Measurements from ENCODE around the gene EFCAB6. TPM values are rescaled to one million over a fixed set of nuclear protein-coding genes. Genes with fewer than 3 reads are reported as not detected.
A peak's percentile ranks its signal among the peaks of the same experiment; 100 is the strongest.

The EFCAB6 gene
- total RNA-seq, 1 donor from 2014 or later: 7.0 TPM

GRCh38 chr22:43512279-43512678, 299.8 kb downstream of the EFCAB6 start:
- no peak for DNase-seq (ENCODE audit: low spot score, unreplicated experiment)
- TF ChIP-seq CTCF (IDR thresholded peaks at IDR 0.05; ENCODE audit: unreplicated experiment): no peak
- no peaks in the 10 kb centered on the region for H3K4me1 Mint-ChIP-seq (ENCODE audit: low read depth)
- no peaks in the 10 kb centered on the region for H3K36me3 Mint-ChIP-seq (ENCODE audit: insufficient read depth)
- H3K27ac Mint-ChIP-seq: peak overlapping the region; percentile 10
- H3K4me3 Mint-ChIP-seq (ENCODE audit: low read depth): no peak overlapping the region
- peaks cover 3% of the 10 kb centered on the region for H3K27me3 Mint-ChIP-seq
- no peaks in the 10 kb centered on the region for H3K9me3 Mint-ChIP-seq (ENCODE audit: low read depth)

- DNase-seq (ENCODE audit: low spot score, unreplicated experiment): no peak
- no peak for TF ChIP-seq CTCF (IDR thresholded peaks at IDR 0.05; ENCODE audit: unreplicated experiment)
- no peak overlapping the region for H3K4me3 Mint-ChIP-seq (ENCODE audit: low read depth)
- peaks cover 2% of the 10 kb centered on the region for H3K27me3 Mint-ChIP-seq
- H3K4me1 Mint-ChIP-seq (ENCODE audit: low read depth): no peaks in the 10 kb centered on the region
- no peak overlapping the region for H3K27ac Mint-ChIP-seq
- H3K9me3 Mint-ChIP-seq (ENCODE audit: low read depth): no peaks in the 10 kb centered on the region
- H3K36me3 Mint-ChIP-seq (ENCODE audit: insufficient read depth): no peaks in the 10 kb centered on the region
These were observed 300.7 kb downstream of the EFCAB6 start for GRCh38 chr22:43511276-43511910.

- no peak overlapping the region for H3K27ac Mint-ChIP-seq
- H3K4me3 Mint-ChIP-seq (ENCODE audit: low read depth): no peak overlapping the region
- no peak for TF ChIP-seq CTCF (IDR thresholded peaks at IDR 0.05; ENCODE audit: unreplicated experiment)
- no peaks in the 10 kb centered on the region for H3K9me3 Mint-ChIP-seq (ENCODE audit: low read depth)
- no peak for DNase-seq (ENCODE audit: low spot score, unreplicated experiment)
- H3K36me3 Mint-ChIP-seq (ENCODE audit: insufficient read depth): no peaks in the 10 kb centered on the region
- H3K4me1 Mint-ChIP-seq (ENCODE audit: low read depth): no peaks in the 10 kb centered on the region
- no peaks in the 10 kb centered on the region for H3K27me3 Mint-ChIP-seq
These were observed 301.6 kb downstream of the EFCAB6 start for GRCh38 chr22:43510281-43511070.

GRCh38 chr22:43509337-43509736, 302.8 kb downstream of the EFCAB6 start:
- Mint-ChIP-seq H3K4me1 (ENCODE audit: low read depth) (no peaks in the 10 kb centered on the region), H3K9me3 (ENCODE audit: low read depth) (no peaks in the 10 kb centered on the region), H3K36me3 (ENCODE audit: insufficient read depth) (no peaks in the 10 kb centered on the region), H3K27me3 (no peaks in the 10 kb centered on the region), H3K27ac (no peak overlapping the region), H3K4me3 (ENCODE audit: low read depth) (no peak overlapping the region)
- no peak for TF ChIP-seq CTCF (IDR thresholded peaks at IDR 0.05; ENCODE audit: unreplicated experiment)
- no peak for DNase-seq (ENCODE audit: low spot score, unreplicated experiment)

GRCh38 chr22:43508489-43508888, 303.6 kb downstream of the EFCAB6 start:
- H3K4me1 Mint-ChIP-seq (ENCODE audit: low read depth): no peaks in the 10 kb centered on the region
- TF ChIP-seq CTCF (IDR thresholded peaks at IDR 0.05; ENCODE audit: unreplicated experiment): no peak

More at GRCh38 chr22:43508489-43508888, 303.6 kb downstream of the EFCAB6 start:
- Mint-ChIP-seq H3K36me3 (ENCODE audit: insufficient read depth) (no peaks in the 10 kb centered on the region), H3K27ac (no peak overlapping the region), H3K4me3 (ENCODE audit: low read depth) (no peak overlapping the region), H3K9me3 (ENCODE audit: low read depth) (no peaks in the 10 kb centered on the region), H3K27me3 (no peaks in the 10 kb centered on the region)
- no peak for DNase-seq (ENCODE audit: low spot score, unreplicated experiment)
